Ovary (tissue), 3 donors: ENCODE results near the gene RAP2A.

ENCODE experiments used
- CTCF ChIP-seq, 3 donors: fragments of 450-650 bp in 2 of 3; fragments of 200-600 bp in 1 of 3; IDR thresholded peaks; one replicate each; pipeline versions ENCODE4 v1.5.1 to v1.8.0; 2016 to 2022; ENCODE audit warnings: antibody characterized with exemption in 3 of 3, mild to moderate bottlenecking in 1 of 3
- POLR2A ChIP-seq: fragments of 450-650 bp; IDR thresholded peaks from one replicate; pipeline ENCODE4 v1.6.1; 2017; ENCODE audit warnings: antibody characterized with exemption, mild to moderate bottlenecking, moderate library complexity
- donor health status: DM: no; HTN: no; CAD: no.

DNA sequence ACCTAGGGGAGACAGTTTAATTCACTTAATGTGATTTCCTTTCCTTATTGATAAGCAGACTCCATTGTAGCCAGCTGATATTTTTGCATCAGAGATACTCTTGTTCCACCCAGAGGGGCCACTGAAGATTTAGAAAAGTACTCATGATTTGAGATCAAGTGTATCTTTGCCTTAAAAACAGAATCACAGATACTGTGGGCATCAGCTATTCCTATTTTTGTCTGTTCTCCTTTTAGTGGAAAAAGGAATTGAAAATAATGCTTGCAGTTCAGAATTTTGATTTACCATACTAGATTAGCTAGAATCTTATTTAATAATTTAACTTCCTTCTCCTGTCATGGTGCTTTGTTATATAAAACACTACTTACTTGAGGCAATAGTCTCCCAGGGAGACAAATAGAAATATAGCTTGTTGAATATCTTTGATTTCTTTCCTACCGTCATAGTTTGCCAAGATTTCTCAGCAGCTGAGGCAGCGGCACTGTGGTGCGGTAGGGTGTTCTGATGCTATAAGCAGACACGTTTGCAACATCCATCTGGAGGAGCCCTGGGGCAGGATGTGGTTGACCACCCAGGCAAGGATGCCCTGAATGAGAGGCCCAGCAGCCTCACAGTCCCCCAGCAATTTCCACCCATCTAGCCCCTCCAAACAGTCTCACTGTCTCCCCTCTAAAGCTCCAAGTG, 47.0 kb upstream of the RAP2A start:
- TF ChIP-seq CTCF (IDR thresholded peaks at IDR 0.05) (no peak), POLR2A (no peak)
